ENCODE results near the gene MAP2.

MAP2 gene

DNA sequence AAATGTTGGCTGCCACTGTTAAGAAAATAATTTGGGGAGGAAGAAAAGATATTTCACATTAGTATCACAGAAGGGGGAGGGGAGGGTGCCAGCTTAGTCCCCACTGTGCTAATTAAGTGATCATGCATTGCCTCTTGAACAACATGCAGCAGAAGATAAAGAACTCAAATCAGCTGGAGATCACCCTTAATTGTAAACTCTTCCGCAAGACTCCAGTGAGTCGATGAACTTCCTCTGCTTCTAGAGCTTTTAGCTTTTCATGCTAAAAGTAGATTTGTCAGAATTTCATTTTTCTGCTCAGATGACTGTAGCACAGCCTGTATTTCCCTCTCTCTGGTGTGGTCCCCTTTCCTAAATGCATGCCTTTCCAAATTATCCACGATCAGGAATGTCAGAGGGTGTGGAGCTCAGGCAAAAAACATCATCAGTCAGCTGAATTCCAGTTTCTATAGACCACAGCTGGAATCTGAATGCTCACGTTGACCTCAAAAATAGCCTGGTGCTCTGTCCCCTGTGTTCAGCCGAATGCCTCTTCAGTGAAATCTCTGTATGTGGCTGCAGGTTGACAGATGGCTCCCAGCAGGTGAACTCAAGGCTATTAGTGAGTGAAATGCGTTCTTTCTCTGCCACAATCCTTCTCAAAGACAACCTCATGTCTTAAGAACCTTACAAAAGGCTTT, 191.0 kb downstream of the MAP2 start:
- no peak overlapping the region for H2AFZ ChIP-seq (ENCODE audit: low read depth)
- no peak overlapping the region for H3K9ac ChIP-seq
- no peak overlapping the region for H3K4me2 ChIP-seq
- no peaks in the 10 kb centered on the region for H3K36me3 ChIP-seq (ENCODE audit: insufficient read depth)
- H4K20me1 ChIP-seq (ENCODE audit: insufficient read depth) = no peaks in the 10 kb centered on the region
- TF ChIP-seq, protein P1, sequence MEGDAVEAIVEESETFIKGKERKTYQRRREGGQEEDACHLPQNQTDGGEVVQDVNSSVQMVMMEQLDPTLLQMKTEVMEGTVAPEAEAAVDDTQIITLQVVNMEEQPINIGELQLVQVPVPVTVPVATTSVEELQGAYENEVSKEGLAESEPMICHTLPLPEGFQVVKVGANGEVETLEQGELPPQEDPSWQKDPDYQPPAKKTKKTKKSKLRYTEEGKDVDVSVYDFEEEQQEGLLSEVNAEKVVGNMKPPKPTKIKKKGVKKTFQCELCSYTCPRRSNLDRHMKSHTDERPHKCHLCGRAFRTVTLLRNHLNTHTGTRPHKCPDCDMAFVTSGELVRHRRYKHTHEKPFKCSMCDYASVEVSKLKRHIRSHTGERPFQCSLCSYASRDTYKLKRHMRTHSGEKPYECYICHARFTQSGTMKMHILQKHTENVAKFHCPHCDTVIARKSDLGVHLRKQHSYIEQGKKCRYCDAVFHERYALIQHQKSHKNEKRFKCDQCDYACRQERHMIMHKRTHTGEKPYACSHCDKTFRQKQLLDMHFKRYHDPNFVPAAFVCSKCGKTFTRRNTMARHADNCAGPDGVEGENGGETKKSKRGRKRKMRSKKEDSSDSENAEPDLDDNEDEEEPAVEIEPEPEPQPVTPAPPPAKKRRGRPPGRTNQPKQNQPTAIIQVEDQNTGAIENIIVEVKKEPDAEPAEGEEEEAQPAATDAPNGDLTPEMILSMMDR (conservative IDR thresholded peaks at IDR 0.05; ENCODE audit: low read depth, low read length) = no peak
- no peak overlapping the region for H3K4me3 ChIP-seq (IDR thresholded peaks at IDR 0.05; ENCODE audit: insufficient read depth, low read depth, low read length)
- H3K4me1 ChIP-seq (ENCODE audit: low read depth, poor library complexity, severe bottlenecking) = no peaks in the 10 kb centered on the region
- H3K27ac ChIP-seq = no peak overlapping the region
- no peaks in the 10 kb centered on the region for H3K27me3 ChIP-seq (ENCODE audit: insufficient read depth, low read depth)
- no peaks in the 10 kb centered on the region for H3K79me2 ChIP-seq (ENCODE audit: insufficient read depth, low read depth)

- Histone ChIP-seq H3K4me1 (ENCODE audit: low read depth, poor library complexity, severe bottlenecking) (no peaks in the 10 kb centered on the region), H3K27me3 (ENCODE audit: insufficient read depth, low read depth) (no peaks in the 10 kb centered on the region), H3K36me3 (ENCODE audit: insufficient read depth) (no peaks in the 10 kb centered on the region), H2AFZ (ENCODE audit: low read depth) (no peak overlapping the region), H3K9ac (no peak overlapping the region), H3K4me3 (IDR thresholded peaks at IDR 0.05; ENCODE audit: insufficient read depth, low read depth, low read length) (no peak overlapping the region), H4K20me1 (ENCODE audit: insufficient read depth) (no peaks in the 10 kb centered on the region), H3K4me2 (no peak overlapping the region), H3K27ac (no peak overlapping the region), H3K79me2 (ENCODE audit: insufficient read depth, low read depth) (no peaks in the 10 kb centered on the region)
- TF ChIP-seq, protein P1 (conservative IDR thresholded peaks at IDR 0.05; ENCODE audit: low read depth, low read length) = no peak
Observed at GRCh38 chr2:209619782-209620181, 195.9 kb downstream of the MAP2 start.

DNA sequence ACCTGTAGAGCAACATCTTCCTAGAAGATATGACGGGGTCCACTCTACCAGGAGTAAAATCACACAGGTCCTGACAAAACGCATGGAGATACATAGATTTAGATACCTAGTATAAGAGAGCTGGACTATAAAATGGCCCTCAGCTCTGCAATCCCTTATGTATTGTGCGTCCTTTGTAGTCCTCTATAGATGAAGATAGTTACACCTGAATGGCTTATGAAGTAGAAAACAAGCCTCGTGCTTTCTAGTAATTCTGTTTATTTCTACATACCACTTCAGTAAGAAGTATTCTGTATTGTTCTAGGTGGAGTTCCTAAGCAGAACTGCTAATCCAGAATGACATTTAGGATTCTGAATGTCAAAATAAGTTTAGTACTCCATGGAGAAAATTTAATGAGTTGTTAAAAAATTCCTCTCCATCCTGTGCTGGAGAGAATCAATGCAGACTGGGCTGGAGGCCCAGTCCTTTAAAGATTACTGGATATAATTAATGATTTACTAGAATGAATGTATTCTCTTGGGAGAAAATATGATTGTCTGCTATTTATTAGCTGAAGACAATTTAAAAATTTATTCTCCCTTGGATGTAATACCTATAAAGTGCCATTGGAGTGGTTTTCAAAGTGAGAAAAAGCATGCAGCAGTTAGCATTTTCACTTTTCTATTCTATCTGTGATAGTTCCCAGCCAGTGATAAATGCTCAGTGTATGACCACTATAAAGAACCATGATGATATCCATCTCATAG, 200.5 kb downstream of the MAP2 start:
- TF ChIP-seq, protein P1 (conservative IDR thresholded peaks at IDR 0.05; ENCODE audit: low read depth, low read length) = no peak
- Histone ChIP-seq H3K36me3 (ENCODE audit: insufficient read depth) (no peaks in the 10 kb centered on the region), H3K4me3 (IDR thresholded peaks at IDR 0.05; ENCODE audit: insufficient read depth, low read depth, low read length) (no peak overlapping the region), H3K9ac (no peak overlapping the region), H3K4me2 (no peak overlapping the region), H3K4me1 (ENCODE audit: low read depth, poor library complexity, severe bottlenecking) (no peaks in the 10 kb centered on the region), H3K79me2 (ENCODE audit: insufficient read depth, low read depth) (no peaks in the 10 kb centered on the region), H3K27me3 (ENCODE audit: insufficient read depth, low read depth) (no peaks in the 10 kb centered on the region), H4K20me1 (ENCODE audit: insufficient read depth) (no peaks in the 10 kb centered on the region), H2AFZ (ENCODE audit: low read depth) (no peak overlapping the region), H3K27ac (no peak overlapping the region)

DNA sequence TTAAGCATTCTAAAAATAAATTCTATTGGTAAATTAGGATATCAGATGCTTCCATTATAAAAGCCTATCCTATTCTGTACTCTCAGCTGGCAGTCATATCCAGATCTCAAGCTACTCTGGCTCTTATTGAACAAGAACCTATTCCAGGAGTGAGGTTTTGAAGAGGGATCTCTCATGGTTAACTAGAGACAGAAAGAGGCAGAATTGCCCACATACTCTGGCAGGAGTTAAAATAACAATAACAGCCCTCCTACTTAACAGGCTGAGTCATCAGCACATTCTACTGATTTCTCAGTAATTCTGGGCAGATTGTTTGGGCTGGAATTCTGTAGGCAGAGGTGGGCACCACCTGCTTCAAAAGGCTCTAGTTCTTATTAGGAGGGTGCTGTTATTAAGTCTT, 205.8 kb downstream of the MAP2 start:
- H3K27ac ChIP-seq = no peak overlapping the region

More for the DNA sequence above, 205.8 kb downstream of the MAP2 start:
- H3K79me2 ChIP-seq (ENCODE audit: insufficient read depth, low read depth) = no peaks in the 10 kb centered on the region
- no peak overlapping the region for H3K4me3 ChIP-seq (IDR thresholded peaks at IDR 0.05; ENCODE audit: insufficient read depth, low read depth, low read length)
- no peak overlapping the region for H2AFZ ChIP-seq (ENCODE audit: low read depth)
- H3K9ac ChIP-seq = no peak overlapping the region
- TF ChIP-seq, protein P1 (conservative IDR thresholded peaks at IDR 0.05; ENCODE audit: low read depth, low read length) = no peak
- no peaks in the 10 kb centered on the region for H3K36me3 ChIP-seq (ENCODE audit: insufficient read depth)
- H3K4me2 ChIP-seq = no peak overlapping the region
- H3K27me3 ChIP-seq (ENCODE audit: insufficient read depth, low read depth) = no peaks in the 10 kb centered on the region
- no peaks in the 10 kb centered on the region for H3K4me1 ChIP-seq (ENCODE audit: low read depth, poor library complexity, severe bottlenecking)
- no peaks in the 10 kb centered on the region for H4K20me1 ChIP-seq (ENCODE audit: insufficient read depth)

Measured in KMS-11 (cell line).